Spinal cord (tissue), 10 donors: Measurements from ENCODE around the gene NEGR1. TPM values are rescaled to one million over a fixed set of nuclear protein-coding genes. Genes with fewer than 3 reads are reported as not detected.
"Not testable (repeated sequence)": the region's sequence is repeated elsewhere in the genome, so short reads cannot be mapped to it uniquely, and the experiment has no call there.

Experiments used
- DNase-seq, 6 donors: peaks; one replicate each; pipeline versions ENCODE4 v3.0.0 to v3.0.0-alpha.2; 2013 to 2015; ENCODE audit warnings: low spot score in 6 of 6, low read depth in 4 of 6
- H3K27ac ChIP-seq: one replicate; pipeline ENCODE4 v1.5.1; 2013; ENCODE audit warnings: low read depth, low read length, control low read depth
- H3K27me3 ChIP-seq: one replicate; pipeline ENCODE4 v1.6.1; 2013; ENCODE audit warnings: low read length; ENCODE audit not compliant: control insufficient read depth, insufficient read depth
- H3K36me3 ChIP-seq: one replicate; pipeline ENCODE4 v1.6.1; 2013; ENCODE audit warnings: low read length; ENCODE audit not compliant: control insufficient read depth, insufficient read depth
- H3K4me1 ChIP-seq: one replicate; pipeline ENCODE4 v1.6.1; 2013; ENCODE audit warnings: low read length; ENCODE audit not compliant: control insufficient read depth, insufficient read depth
- H3K4me3 ChIP-seq: one replicate; pipeline ENCODE4 v1.5.1; 2013; ENCODE audit warnings: low read depth, low read length, control low read depth
- H3K9me3 ChIP-seq: one replicate; pipeline ENCODE4 v1.6.1; 2013; ENCODE audit warnings: low read length; ENCODE audit not compliant: control insufficient read depth, insufficient read depth
- WGBS: methylation state at CpG from one replicate; pipeline ENCODE4 v1.1.5; 2013; ENCODE audit warnings: missing lambda C conversion rate; ENCODE audit not compliant: insufficient coverage; 5-methylcytosine and 5-hydroxymethylcytosine counted together
- polyA plus RNA-seq, 2 donors: library from polyadenylated mRNA; unstranded; fragments of 120-200 nt; gene quantifications; one replicate each; pipeline ENCODE4 v1.2.1, GENCODE V29; 2013; ENCODE audit not compliant: insufficient read length in 2 of 2
- total RNA-seq, 2 donors: library from RNA; depleted of rRNA in 1 of 2; stranded (reverse); fragments of 120-200 nt in 1 of 2; fragments of >200 nt in 1 of 2; gene quantifications; one replicate each; pipeline versions ENCODE4 v1.2.3 to v1.2.4, GENCODE V29; 2013 to 2014
- donor health status: healthy.

NEGR1 gene
- total and polyA plus RNA-seq, 4 donors = 21.4 to 88.6 (median 72.8) TPM

- Histone ChIP-seq H3K9me3 (no peaks in the 10 kb centered on the region), H3K4me3 (no peak overlapping the region), H3K4me1 (no peaks in the 10 kb centered on the region), H3K27me3 (no peaks in the 10 kb centered on the region), H3K27ac (no peak overlapping the region), H3K36me3 (no peaks in the 10 kb centered on the region)
- no peak for DNase-seq
- no CpG with 5 or more reads among the region's 3 CpGs for WGBS
Observed at GRCh38 chr1:71918630-71919029, 363.7 kb downstream of the NEGR1 start.

- Histone ChIP-seq H3K36me3 (no peaks in the 10 kb centered on the region), H3K9me3 (no peaks in the 10 kb centered on the region), H3K27me3 (no peaks in the 10 kb centered on the region), H3K27ac (no peak overlapping the region), H3K4me3 (no peak overlapping the region), H3K4me1 (no peaks in the 10 kb centered on the region)
- 89% methylated on average over 1 of the region's 4 CpGs for WGBS
- no peak for DNase-seq
Observed at GRCh38 chr1:71916894-71917293, 365.4 kb downstream of the NEGR1 start.

GRCh38 chr1:71914626-71915025 is 367.7 kb downstream of the NEGR1 start:
- Histone ChIP-seq H3K4me1 (no peaks in the 10 kb centered on the region), H3K36me3 (no peaks in the 10 kb centered on the region), H3K4me3 (no peak overlapping the region), H3K27ac (no peak overlapping the region), H3K9me3 (no peaks in the 10 kb centered on the region), H3K27me3 (no peaks in the 10 kb centered on the region)
- no CpG with 5 or more reads among the region's 1 CpG for WGBS
- DNase-seq = no peak

- no peaks in the 10 kb centered on the region for H3K4me1 ChIP-seq
- H3K9me3 ChIP-seq = no peaks in the 10 kb centered on the region
- peak in 1 of 6 donors; percentile 48 for DNase-seq
- no peaks in the 10 kb centered on the region for H3K27me3 ChIP-seq
- no peaks in the 10 kb centered on the region for H3K36me3 ChIP-seq
- no peak overlapping the region for H3K4me3 ChIP-seq
- no CpG with 5 or more reads among the region's 1 CpG for WGBS
- no peak overlapping the region for H3K27ac ChIP-seq
Observed at GRCh38 chr1:71908871-71909390, 373.4 kb downstream of the NEGR1 start.

GRCh38 chr1:71908303-71908702 is 374.0 kb downstream of the NEGR1 start:
- H3K27ac ChIP-seq = no peak overlapping the region
- peak in 1 of 6 donors; percentile 22 for DNase-seq

GRCh38 chr1:71899881-71900280 is 382.5 kb downstream of the NEGR1 start:
- no CpG with 5 or more reads among the region's 2 CpGs for WGBS
- Histone ChIP-seq H3K27ac (no peak overlapping the region), H3K4me3 (no peak overlapping the region), H3K9me3 (no peaks in the 10 kb centered on the region), H3K27me3 (no peaks in the 10 kb centered on the region), H3K36me3 (no peaks in the 10 kb centered on the region), H3K4me1 (no peaks in the 10 kb centered on the region)
- DNase-seq = peak in 1 of 6 donors; percentile 68

More at GRCh38 chr1:71908303-71908702, 374.0 kb downstream of the NEGR1 start:
- H3K4me1 ChIP-seq = no peaks in the 10 kb centered on the region
- H3K27me3 ChIP-seq = no peaks in the 10 kb centered on the region
- WGBS = 20% methylated on average over 1 of the region's 1 CpG
- no peaks in the 10 kb centered on the region for H3K36me3 ChIP-seq
- no peaks in the 10 kb centered on the region for H3K9me3 ChIP-seq
- H3K4me3 ChIP-seq = no peak overlapping the region

GRCh38 chr1:71888166-71888565 is 394.2 kb downstream of the NEGR1 start:
- not testable (repeated sequence) for H3K4me1 ChIP-seq, DNase-seq, H3K9me3 ChIP-seq, H3K27ac ChIP-seq, H3K4me3 ChIP-seq, H3K27me3 ChIP-seq, H3K36me3 ChIP-seq
- 98% methylated on average over 8 of the region's 23 CpGs for WGBS

- no peaks in the 10 kb centered on the region for H3K4me1 ChIP-seq
- WGBS = no CpG with 5 or more reads among the region's 2 CpGs
- DNase-seq = peak in 2 of 6 donors; percentile 7 to 76
Observed at GRCh38 chr1:71885171-71885570, 397.2 kb downstream of the NEGR1 start.

GRCh38 chr1:71882637-71883036 is 399.7 kb downstream of the NEGR1 start:
- no peak for DNase-seq
- no peaks in the 10 kb centered on the region for H3K4me1 ChIP-seq
- no peak overlapping the region for H3K4me3 ChIP-seq
- H3K36me3 ChIP-seq = no peaks in the 10 kb centered on the region
- H3K9me3 ChIP-seq = no peaks in the 10 kb centered on the region
- no CpG with 5 or more reads among the region's 2 CpGs for WGBS
- no peak overlapping the region for H3K27ac ChIP-seq
- no peaks in the 10 kb centered on the region for H3K27me3 ChIP-seq

More at GRCh38 chr1:71885171-71885570, 397.2 kb downstream of the NEGR1 start:
- Histone ChIP-seq H3K4me3 (no peak overlapping the region), H3K27me3 (no peaks in the 10 kb centered on the region), H3K9me3 (no peaks in the 10 kb centered on the region), H3K36me3 (no peaks in the 10 kb centered on the region), H3K27ac (no peak overlapping the region)

- Histone ChIP-seq H3K27me3 (no peaks in the 10 kb centered on the region), H3K9me3 (no peaks in the 10 kb centered on the region), H3K4me3 (no peak overlapping the region), H3K4me1 (no peaks in the 10 kb centered on the region), H3K27ac (no peak overlapping the region), H3K36me3 (no peaks in the 10 kb centered on the region)
- WGBS = no CpG with 5 or more reads among the region's 3 CpGs
- DNase-seq = peak in 1 of 6 donors; percentile 56
Observed at GRCh38 chr1:71882226-71882625, 400.1 kb downstream of the NEGR1 start.
